ENCODE data around the gene PSMC6.
"Not testable (repeated sequence)": the region's sequence is repeated elsewhere in the genome, so short reads cannot be mapped to it uniquely, and the experiment has no call there.

PSMC6 gene

DNA sequence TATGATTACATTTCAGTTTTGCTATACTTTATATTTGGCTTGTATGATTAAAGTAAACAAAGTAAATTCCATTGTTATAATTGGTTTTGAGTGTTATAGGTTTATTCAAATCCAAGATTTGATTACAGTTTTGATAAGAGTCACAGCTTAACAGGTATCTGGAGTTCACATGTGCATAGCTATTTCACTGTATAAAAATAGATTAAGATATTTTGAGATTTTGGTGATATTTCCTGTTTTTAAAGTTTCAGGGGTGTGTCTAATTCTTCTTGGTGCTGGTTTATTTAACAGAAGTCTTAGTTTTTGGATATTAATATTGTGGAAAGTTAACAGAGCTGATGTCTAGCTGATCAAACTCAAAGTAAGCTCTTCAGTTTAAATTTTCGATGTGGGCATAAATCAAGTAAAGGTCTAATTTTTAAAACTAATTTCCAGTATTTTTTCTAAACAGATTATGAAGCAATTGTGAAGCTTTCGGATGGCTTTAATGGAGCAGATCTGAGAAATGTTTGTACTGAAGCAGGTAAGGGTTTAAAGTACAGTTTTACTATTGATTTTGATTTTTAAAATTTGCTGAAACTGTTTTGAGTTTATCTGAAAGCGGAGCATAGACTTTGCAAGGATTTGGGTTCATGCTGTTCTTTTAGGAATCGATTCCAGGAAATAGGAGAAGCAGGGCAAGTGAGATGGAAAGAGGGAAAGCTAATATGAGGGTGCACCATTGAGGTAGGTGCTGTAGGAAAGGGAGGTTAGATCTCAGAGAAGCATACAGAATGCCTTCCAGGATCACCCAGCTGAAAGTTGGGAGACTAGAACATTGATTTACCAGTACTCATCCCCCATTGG, 16.7 kb downstream of the PSMC6 start:
- DNase-seq (ENCODE audit: low spot score): no peak

DNA sequence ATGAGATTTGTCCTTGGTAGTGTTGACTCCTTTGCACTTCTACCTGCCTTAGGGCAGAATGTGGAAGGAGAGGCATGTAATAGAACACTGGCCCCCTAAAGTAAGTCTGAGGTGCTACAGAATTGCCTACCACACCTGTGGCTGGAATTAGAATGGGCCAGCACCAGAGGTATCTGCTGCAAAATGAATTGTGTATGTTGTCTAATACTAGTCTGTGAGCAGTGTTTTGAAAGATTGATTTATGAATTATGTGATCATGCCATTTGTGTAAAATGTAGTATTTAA, 17.3 kb downstream of the PSMC6 start:
- no peak for DNase-seq (ENCODE audit: low spot score)

DNA sequence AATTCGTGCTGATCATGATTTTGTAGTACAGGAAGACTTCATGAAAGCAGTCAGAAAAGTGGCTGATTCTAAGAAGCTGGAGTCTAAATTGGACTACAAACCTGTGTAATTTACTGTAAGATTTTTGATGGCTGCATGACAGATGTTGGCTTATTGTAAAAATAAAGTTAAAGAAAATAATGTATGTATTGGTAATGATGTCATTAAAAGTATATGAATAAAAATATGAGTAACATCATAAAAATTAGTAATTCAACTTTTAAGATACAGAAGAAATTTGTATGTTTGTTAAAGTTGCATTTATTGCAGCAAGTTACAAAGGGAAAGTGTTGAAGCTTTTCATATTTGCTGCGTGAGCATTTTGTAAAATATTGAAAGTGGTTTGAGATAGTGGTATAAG, 20.5 kb downstream of the PSMC6 start:
- DNase-seq (ENCODE audit: low spot score): not testable (repeated sequence)

DNA sequence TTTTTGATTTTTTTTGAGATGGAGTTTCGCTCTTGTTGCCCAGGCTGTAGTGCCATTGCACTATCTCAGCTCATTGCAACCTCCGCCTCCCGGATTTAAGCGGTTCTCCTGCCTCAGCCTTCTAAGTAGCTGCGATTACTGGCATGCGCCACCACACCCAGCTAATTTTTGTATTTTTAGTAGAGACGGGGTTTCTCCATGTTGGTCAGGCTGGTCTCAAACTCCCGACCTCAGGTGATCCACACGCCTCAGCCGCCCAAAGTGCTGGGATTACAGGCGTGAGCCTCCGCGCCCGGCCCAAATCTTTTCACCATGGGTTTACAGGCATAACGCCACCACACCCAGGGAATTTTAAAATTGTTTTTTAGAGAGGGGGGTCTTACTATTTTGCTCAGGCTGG, 22.0 kb downstream of the PSMC6 start:
- not testable (repeated sequence) for DNase-seq (ENCODE audit: low spot score)

DNA sequence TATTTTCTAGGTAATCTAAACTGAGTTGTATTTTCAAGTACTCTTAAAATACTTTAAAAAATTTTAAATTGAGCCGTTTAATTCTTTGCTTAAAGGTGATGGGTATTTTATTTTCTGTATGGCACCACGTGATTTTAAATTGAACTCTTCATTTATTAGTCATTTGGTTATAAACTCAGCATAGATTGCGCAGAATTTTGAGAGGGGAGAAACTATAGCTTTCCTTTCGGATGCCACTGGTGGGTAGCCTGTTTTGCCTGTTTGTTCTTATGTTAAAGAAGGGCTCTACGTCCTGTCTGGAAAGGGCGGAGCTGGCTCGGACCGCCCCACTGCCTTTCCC, 22.6 kb downstream of the PSMC6 start:
- no peak for DNase-seq (ENCODE audit: low spot score)

DNA sequence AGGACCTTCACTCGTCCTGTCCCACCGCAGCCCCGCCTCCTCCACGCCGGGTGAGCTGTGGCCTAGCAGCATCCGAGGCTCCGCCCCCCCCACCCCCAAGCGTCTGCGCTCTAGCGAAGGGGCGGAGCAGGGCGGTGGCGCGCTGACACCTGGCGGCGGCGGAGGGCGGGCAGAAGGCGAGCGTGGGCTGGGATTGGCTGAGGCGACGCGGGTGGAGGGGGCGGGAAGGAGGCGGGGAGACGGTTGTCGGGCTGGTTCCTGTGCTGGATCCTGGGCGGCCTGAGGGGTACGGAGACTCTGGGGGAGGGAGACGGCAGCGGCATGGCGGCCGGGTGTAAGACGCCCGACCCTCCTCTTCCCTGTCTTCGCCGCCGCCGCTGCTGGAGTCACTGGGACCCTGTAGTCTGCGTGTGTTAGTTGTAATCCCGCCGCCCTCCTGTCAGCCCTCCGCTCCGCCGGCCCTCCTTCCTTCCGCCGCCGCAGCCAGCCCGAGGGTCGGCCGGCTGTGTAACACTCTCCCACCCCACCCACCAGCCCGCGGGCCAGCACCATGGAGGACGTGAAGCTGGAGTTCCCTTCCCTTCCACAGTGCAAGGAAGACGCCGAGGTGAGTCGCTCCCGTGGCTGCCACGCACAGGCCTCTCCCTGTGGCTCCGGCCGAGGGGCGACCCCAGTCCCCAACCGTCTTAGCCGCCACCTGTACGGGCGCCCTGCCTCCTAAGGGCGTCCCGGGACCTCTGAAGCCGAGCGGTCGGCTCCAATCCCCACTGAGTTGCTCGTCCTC, 23.1 kb downstream of the PSMC6 start, which contains the start of gene STYX:
STYX (plus strand) TSS at position 242 of the 784 bp plus-strand sequence; CDS start at position 551, 309 bp downstream.
- peak; percentile 96 for DNase-seq (ENCODE audit: low spot score)

DNA sequence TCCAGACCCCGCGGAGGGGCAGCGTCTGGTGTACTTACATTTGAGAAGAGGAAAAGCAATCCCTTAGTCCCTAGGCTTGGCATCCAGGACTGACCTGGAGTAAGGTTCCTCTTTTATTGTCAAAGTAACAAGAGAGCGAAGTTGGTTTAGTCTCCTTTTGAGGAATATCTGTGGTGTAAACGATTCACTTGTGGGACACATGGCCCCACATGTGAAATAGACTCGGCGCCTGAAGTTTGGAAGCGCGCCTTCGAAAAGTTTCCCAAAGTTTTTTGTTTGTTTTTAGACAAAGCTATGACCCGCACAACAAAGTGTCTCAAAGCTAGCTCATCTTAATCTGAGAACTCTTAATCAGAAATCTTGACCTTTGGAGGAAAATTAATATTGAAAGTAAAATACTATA, 23.7 kb downstream of the PSMC6 start:
- DNase-seq (ENCODE audit: low spot score): no peak

DNA sequence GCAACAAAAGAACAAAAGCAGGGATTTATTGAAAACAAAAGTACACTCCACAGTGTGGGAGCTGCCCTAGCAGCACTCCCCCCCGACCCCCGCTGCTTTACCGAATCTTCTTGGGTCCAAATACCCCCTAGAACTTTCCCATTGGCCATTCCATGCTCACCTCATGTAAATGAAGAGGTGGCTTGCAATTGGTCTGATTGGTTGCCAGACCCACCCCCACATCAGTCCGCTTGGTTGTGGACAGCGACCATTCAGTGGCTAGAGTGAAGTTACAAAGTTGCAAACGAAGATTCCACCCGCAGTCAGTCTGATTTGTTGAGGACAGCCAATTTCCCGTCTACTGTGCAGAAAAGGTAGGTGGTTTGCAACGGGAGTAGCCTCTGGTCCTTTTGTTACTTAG, 26.8 kb downstream of the PSMC6 start:
- no peak for DNase-seq (ENCODE audit: low spot score)

DNA sequence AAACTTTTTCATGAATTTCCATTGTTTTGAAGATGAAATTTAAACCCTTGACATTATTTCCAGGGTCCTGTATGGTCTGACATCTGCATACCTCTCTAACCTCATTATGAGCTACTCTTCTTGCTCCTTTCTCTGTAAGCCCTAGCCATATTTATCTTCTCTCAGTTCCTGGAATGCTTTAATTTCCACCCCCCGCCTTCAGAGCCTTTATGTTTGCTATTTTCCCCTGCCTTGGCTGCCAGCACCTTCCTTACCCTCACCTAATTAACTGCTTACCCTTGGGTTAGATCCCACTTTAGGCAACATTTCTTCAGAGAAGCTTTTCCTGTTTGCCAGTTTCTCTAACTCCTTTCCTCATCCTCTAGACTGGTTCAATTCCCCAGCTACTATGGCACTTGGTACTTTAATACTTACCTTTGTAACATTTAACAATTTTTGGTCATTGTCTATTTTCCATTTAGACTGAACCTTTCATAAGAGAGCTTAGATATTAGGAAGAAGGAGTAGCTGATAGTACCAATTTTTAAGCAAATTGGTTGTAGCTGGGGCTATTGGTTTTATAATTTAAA, 29.0 kb downstream of the PSMC6 start:
- no peak for DNase-seq (ENCODE audit: low spot score)

DNA sequence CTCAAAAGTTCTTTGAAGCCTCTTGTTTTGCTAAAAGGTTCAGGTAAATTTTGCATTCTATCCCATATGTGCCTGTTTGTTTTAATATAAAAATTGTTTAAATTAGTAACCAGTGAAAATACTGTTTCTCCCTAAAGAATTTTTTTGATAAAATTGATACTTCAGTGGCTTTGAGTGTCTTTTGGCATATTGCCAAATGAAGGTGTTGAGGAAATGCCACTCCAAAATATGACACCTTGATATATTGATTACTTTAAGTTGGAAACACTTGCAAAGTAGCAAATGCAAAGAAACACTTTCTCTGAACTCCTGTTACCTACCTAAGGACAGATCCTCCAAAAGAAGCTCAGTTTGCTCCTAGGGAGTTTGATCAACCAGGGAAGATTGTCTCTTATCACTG, 31.4 kb downstream of the PSMC6 start:
- DNase-seq (ENCODE audit: low spot score): no peak

DNA sequence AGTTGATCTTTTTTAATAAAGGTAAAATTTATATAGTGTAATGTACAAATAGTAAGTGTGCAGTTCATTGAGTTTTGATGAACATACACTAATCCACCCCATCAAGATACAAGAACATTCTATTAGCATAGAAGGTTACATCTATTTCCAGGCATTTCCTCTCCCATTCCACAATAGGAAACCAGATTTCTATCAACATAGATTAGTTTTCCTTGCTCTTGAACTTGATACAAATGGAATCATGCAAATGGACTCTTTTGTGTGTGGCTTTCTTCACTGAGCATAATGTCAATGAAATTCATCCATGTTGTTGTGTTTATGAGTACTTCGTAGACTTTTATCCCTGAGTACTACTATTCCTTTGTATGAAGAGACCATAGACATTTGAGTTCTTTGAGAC, 33.8 kb downstream of the PSMC6 start:
- DNase-seq (ENCODE audit: low spot score): no peak

DNA sequence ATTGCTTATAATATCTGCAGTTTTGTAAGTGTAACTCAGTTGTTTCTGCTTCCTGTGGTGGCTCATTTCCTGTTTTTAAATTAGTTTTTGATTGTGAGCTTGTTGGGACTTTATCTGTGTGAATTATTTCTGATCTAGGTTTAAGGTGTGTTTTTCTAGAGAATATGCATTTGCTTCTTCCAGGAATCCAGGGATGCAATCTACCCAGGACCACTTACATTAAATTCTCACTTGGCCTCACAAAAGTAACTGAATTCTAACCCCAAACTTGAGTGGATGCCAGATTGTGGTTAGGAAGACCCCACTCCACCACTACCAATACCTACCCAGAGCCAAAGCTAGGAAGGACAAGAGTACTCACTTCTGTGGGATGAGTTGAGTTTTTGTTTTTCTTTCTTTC, 34.9 kb downstream of the PSMC6 start:
- no peak for DNase-seq (ENCODE audit: low spot score)

DNA sequence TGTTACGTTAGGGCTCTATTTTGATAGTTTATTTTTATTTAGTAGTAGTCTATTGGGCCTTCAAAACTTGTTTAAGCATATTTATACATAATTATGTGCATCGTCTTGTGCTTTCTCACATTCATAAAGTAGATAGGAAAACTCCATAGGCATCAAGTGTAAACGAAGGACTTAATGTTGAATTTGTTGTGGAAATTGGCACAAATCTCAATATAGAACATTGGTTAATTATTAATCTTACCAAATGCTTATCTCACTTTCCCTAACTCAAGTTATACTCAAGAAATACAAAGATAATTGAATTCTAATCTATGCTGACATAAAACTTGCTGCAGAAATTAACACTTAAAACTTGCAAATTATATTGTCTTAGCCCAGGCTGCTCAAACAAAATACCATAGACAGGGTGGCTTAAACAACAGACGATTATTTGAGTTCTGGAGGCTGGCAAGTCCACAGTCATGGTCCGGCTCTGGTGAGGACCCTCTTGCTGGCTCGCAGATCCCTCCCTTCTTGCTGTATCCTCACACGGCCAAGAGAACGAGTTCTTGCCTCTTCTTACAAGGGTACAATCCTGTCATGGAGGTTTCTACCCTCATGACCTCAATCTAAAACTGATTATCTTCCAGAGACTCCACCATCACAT, 41.8 kb downstream of the PSMC6 start:
- no peak for DNase-seq (ENCODE audit: low spot score)

DNA sequence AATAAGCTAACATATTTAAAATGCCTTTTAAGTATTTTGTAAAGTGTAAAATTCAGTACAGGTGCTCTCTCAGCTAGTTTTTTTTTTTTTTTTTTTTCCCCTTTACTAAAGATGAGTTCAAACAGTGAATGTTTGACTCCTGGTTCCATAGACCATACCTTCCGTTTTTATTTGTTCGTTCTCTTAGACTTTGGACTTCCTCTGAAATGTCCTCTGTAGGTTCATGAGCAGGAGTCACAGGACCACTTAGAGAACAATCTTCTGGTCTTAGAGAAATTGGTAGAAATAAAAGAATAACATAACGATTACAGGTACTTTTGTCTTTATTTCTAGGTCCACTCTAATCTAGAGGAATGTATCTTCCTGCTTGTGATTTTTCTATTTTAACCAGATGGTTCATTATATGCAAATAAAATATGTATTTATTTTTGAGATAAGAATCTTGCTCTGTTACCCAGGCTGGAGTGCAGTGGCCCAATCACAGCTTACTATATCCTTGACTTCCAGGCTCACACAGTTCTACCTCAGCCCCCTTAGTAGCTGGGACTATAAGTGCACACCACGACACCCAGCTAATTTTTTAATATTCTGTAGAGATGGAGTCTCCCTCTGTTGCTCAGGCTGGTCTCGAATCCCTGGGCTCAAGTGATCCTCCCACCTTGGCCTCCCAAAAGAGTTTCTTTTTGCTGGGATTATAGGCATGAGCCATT, 48.8 kb downstream of the PSMC6 start:
- DNase-seq (ENCODE audit: low spot score): no peak

DNA sequence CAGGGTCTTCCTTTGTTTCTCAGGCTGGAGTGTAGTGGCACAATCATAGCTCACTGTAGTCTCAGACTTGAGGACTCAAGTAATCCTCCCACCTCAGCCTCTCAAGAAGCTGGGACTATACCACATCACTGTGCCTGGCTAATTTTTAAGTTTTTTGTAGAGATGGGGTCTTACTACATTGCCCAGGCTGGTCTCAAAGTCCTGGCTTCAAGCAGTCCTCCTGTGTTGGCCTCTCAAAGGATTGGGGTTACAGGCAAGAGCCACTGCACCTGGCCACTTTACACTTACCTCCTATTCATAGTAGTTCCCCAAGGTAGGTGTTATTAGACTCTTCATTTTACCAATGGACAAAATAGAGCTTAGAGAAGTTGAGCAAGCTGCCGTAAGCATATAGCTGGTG, 52.1 kb downstream of the PSMC6 start:
- no peak for DNase-seq (ENCODE audit: low spot score)

DNA sequence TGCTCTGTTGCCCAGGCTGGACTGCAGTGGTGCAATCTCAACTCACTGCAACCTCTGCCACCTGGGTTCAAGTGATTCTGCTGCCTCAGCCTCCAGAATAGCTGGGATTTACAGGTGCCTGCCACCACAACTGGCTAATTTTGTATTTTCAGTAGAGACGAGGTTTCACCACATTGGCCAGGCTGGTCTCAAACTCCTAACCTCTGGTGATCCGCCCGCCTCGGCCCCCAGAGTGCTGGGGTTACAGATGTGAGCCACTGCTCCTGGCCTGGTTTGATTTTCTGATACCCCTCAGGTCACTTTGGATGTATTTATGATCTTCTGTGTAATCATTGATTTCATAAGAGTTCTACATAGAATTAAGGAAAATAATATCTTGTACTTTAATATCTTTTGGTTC, 55.9 kb downstream of the PSMC6 start:
- DNase-seq (ENCODE audit: low spot score): not testable (repeated sequence)

DNA sequence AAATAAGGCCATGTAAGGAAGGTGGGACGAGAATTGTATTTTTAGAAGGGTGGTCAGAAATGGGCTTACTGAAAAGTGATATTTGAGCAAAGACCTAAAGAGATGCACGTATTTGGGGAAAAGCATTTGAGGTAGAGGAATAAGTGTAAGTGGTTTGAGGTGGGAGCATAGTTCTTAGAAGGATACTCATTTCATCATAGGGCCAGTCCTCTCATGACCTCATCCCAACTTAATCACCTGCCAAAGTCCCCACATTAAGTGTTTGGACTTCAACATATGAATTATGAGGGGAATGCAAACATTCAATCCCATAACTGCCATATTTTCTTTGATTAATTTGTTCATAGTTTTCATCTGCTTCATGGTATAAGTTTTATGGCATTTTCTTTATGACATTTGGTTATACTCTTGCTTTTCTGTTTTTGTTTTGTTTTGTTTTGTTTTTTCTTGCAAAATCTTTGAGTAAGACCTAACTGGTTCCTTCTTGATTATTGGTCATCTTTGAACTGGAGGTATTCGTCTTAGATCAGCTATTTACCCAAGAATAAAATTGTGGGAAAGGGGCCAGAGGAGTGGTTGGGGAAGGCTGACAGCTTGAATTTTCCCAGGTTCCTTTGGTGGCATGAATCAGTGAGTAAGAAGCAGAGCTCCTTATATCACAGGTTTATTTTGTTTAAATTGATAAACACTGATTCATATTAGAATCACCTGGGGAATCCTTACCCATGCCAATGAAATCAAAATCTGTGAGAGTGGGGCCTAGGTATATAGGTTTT, 60.2 kb downstream of the PSMC6 start:
- no peak for DNase-seq (ENCODE audit: low spot score)

DNA sequence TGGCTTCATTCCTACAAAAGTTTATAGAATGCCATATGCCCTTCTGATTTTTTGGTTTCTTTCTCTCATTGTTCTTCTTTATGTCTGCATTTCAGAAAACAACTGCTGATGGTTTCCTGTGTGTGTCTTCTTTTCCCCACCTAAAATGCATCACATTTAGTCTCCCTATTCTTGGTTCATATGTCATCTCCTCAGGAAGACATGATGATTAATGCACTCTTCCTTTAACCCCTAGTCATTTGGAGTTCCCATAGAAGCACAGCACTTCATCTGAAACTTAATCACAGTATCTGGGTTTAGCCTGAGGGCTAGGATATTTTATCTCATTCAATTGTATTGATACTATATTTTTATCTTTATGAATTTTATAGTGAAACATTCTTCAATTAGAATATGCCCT, 62.9 kb downstream of the PSMC6 start:
- no peak for DNase-seq (ENCODE audit: low spot score)

DNA sequence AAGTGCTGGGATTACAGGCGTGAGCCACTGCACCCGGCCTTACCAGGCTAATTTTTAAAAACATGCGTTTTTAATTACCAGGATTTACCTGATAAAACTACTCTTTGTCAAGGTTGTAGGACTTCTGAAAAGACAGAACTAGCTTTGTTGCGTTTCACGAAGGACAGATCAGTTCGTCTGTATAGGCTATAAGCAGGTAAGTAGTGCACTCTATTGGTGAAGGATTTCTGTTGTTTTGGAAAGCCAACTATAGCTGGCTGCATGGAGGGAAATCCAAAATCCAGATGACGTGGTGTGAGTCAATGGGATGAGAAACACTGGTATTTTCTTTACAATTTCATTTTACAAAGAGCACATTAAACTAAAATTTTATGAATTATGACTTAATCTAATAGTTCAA, 69.8 kb downstream of the PSMC6 start:
- no peak for DNase-seq (ENCODE audit: low spot score)

All from putamen (tissue), 1 donor.